ENCODE results near the gene CXCR5. TPM values are rescaled to one million over a fixed set of nuclear protein-coding genes. Genes with fewer than 3 reads are reported as not detected.

Gene CXCR5
- total and polyA plus RNA-seq, 2 of the 4 experiments (the other 2 are of a cell fraction): not detected

DNA sequence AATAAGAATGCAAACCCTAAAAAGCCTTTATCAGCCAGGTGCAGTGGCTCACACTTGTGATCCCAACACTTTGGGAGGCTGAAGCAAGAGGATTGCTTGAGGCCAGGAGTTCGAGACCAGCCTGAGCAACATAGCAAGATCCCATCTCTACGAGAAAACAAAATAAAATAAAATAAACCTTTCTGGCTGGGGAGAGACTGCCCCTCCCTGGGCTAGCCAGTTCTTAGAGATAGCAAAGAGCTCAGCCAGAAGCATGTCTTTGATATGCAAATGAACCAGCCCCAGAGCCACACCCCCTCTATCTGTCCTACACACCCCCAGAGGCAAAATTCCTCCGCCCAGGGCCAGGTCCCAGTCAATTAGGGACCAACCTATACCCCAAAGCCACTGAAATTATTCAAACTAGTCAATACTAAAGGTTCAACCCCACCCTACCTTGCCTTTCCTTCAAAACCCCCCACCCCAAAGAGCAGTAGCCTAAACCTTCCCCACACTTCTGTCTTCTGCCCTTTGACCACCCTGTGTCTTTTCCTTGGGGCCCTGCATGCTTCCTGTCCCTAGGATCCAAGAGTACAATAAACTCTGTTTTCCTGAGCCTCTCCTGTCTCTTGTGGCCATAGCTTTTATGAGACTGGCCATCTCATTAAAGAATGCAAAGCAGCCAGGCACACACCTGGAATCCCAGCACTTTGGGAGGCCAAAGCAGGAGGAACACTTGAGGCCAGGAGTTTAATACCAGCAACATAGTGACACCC, 37.3 kb upstream of the CXCR5 start:
- Histone ChIP-seq H3K23ac (ENCODE audit: low read depth, low read length) (no peak overlapping the region), H3K4ac (ENCODE audit: low read depth, low read length) (peak overlapping the region; percentile 3; the same call in 1 of the 2 replicates), H2AK5ac (ENCODE audit: low read depth, low read length) (no peak overlapping the region), H2BK15ac (ENCODE audit: low read depth, low read length) (peak overlapping the region; percentile 82; the same call in 2 of the 3 replicates), H2BK120ac (ENCODE audit: low read depth, low read length) (0 out of 2 replicates have a peak overlapping the region, but pooled peaks have one; percentile 52), H3K9me3 (ENCODE audit: control insufficient read depth, insufficient read depth, low read length) (no peaks in the 10 kb centered on the region), H4K5ac (ENCODE audit: low read depth, low read length) (no peak overlapping the region), H3K56ac (ENCODE audit: extremely low read depth, insufficient read depth, low read length) (no peak overlapping the region), H3K4me1 (ENCODE audit: control insufficient read depth, insufficient read depth, low read length) (peaks cover 5% of the 10 kb centered on the region), H3K18ac (ENCODE audit: low read depth, low read length) (0 out of 2 replicates have a peak overlapping the region, but pooled peaks have one; percentile 24), H2BK5ac (ENCODE audit: low read depth, low read length, poor library complexity, severe bottlenecking) (no peak overlapping the region), H4K91ac (ENCODE audit: insufficient read depth, low read depth, low read length) (no peak overlapping the region; the same call in 1 of the 2 replicates), H2BK20ac (ENCODE audit: low read depth, low read length) (peak overlapping the region; percentile 75), H3K27ac (ENCODE audit: insufficient read depth, low read length) (no peak overlapping the region), H3K14ac (replicated peaks; ENCODE audit: low read depth, low read length) (peak overlapping the region; percentile 20; the same call in 1 of the 2 replicates), H3K9me1 (ENCODE audit: insufficient read depth, low read length) (peaks cover 4% of the 10 kb centered on the region; the same call in 1 of the 2 replicates), H3K4me2 (ENCODE audit: low read depth, low read length) (no peak overlapping the region), H4K8ac (ENCODE audit: low read depth in 2 of 2, low read length in 2 of 2) (no peak overlapping the region), H2AFZ (replicated peaks; ENCODE audit: low read length, poor library complexity) (no peak overlapping the region), H3K36me3 (ENCODE audit: control insufficient read depth, insufficient read depth, low read length) (no peaks in the 10 kb centered on the region), H3K4me3 (ENCODE audit: insufficient read depth, low read depth, low read length) (no peak overlapping the region), H3K27me3 (ENCODE audit: control insufficient read depth, insufficient read depth, low read length) (no peaks in the 10 kb centered on the region; the same call in 1 of the 2 replicates), H3K79me1 (ENCODE audit: low read depth in 1 of 2, low read length in 2 of 2) (no peaks in the 10 kb centered on the region), H4K20me1 (ENCODE audit: insufficient read depth, low read length) (no peaks in the 10 kb centered on the region), H2AK9ac (replicated peaks; ENCODE audit: low read depth, low read length, poor library complexity) (no peak overlapping the region), H3K9ac (ENCODE audit: low read depth, low read length) (no peak overlapping the region)
- BruUV-seq (replicated peaks): no TSS peak
- CTCF ChIA-PET: no interaction called here
- ATAC-seq (ENCODE audit: low read depth) (no peak), DNase-seq (no peak)
- no CpG with 5 or more reads among the region's 3 CpGs for WGBS, 2 experiments (ENCODE audit: extremely low coverage in 2 of 2, insufficient read length in 1 of 2)
- in situ Hi-C loops (cut with MboI; ENCODE audit: low sequenced_read_pairs) (no loop called here), dilution Hi-C loops (cut with HindIII; ENCODE audit: low sequenced_read_pairs, unreplicated experiment) (no loop called here), intact Hi-C loops (cut with micrococcal nuclease) (no loop called here)
- no peak for TF ChIP-seq MXI1 (IDR thresholded peaks at IDR 0.05; ENCODE audit: borderline replicate concordance, low read depth, low read length)
- TF ChIP-seq NFE2L2 (IDR thresholded peaks at IDR 0.05; ENCODE audit: low read depth, low read length): no peak
- TF ChIP-seq POLR2A (IDR thresholded peaks at IDR 0.05; ENCODE audit: low read depth, low read length): no peak
- TF ChIP-seq FOS (IDR thresholded peaks at IDR 0.05; ENCODE audit: low read depth, low read length): no peak
- no peak for TF ChIP-seq RCOR1 (IDR thresholded peaks at IDR 0.05; ENCODE audit: insufficient replicate concordance, low read length)
- no peak for TF ChIP-seq SMC3 (IDR thresholded peaks at IDR 0.05; ENCODE audit: low read depth, low read length)
- TF ChIP-seq CEBPB (IDR thresholded peaks at IDR 0.05; ENCODE audit: low read depth, low read length): no peak
- TF ChIP-seq, protein P1, sequence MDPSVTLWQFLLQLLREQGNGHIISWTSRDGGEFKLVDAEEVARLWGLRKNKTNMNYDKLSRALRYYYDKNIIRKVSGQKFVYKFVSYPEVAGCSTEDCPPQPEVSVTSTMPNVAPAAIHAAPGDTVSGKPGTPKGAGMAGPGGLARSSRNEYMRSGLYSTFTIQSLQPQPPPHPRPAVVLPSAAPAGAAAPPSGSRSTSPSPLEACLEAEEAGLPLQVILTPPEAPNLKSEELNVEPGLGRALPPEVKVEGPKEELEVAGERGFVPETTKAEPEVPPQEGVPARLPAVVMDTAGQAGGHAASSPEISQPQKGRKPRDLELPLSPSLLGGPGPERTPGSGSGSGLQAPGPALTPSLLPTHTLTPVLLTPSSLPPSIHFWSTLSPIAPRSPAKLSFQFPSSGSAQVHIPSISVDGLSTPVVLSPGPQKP (IDR thresholded peaks at IDR 0.05; ENCODE audit: borderline replicate concordance, low read depth, low read length): no peak
- TF ChIP-seq RAD21 (IDR thresholded peaks at IDR 0.05; ENCODE audit: low read length): no peak
- no peak for TF ChIP-seq CHD1 (IDR thresholded peaks at IDR 0.05; ENCODE audit: low read depth, low read length)
- TF ChIP-seq, protein P2, sequence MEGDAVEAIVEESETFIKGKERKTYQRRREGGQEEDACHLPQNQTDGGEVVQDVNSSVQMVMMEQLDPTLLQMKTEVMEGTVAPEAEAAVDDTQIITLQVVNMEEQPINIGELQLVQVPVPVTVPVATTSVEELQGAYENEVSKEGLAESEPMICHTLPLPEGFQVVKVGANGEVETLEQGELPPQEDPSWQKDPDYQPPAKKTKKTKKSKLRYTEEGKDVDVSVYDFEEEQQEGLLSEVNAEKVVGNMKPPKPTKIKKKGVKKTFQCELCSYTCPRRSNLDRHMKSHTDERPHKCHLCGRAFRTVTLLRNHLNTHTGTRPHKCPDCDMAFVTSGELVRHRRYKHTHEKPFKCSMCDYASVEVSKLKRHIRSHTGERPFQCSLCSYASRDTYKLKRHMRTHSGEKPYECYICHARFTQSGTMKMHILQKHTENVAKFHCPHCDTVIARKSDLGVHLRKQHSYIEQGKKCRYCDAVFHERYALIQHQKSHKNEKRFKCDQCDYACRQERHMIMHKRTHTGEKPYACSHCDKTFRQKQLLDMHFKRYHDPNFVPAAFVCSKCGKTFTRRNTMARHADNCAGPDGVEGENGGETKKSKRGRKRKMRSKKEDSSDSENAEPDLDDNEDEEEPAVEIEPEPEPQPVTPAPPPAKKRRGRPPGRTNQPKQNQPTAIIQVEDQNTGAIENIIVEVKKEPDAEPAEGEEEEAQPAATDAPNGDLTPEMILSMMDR (conservative IDR thresholded peaks at IDR 0.05; ENCODE audit: low read depth, low read length): no peak
- TF ChIP-seq MAFK (IDR thresholded peaks at IDR 0.05; ENCODE audit: low read depth, low read length): no peak
- POLR2A ChIA-PET (ENCODE audit: unreplicated experiment): no interaction called here
